HG03280 (cell line): ENCODE measurements around the gene CIBAR2.
"Not testable (repeated sequence)": the region's sequence is repeated elsewhere in the genome, so short reads cannot be mapped to it uniquely, and the experiment has no call there.

Experiments used
- ATAC-seq: cut with Tn5 transposase; IDR thresholded peaks from one replicate; pipeline ENCODE4 v1.9.1; 2021; ENCODE audit warnings: mild to moderate bottlenecking, moderate library complexity; ENCODE audit not compliant: unreplicated experiment

The CIBAR2 gene

DNA sequence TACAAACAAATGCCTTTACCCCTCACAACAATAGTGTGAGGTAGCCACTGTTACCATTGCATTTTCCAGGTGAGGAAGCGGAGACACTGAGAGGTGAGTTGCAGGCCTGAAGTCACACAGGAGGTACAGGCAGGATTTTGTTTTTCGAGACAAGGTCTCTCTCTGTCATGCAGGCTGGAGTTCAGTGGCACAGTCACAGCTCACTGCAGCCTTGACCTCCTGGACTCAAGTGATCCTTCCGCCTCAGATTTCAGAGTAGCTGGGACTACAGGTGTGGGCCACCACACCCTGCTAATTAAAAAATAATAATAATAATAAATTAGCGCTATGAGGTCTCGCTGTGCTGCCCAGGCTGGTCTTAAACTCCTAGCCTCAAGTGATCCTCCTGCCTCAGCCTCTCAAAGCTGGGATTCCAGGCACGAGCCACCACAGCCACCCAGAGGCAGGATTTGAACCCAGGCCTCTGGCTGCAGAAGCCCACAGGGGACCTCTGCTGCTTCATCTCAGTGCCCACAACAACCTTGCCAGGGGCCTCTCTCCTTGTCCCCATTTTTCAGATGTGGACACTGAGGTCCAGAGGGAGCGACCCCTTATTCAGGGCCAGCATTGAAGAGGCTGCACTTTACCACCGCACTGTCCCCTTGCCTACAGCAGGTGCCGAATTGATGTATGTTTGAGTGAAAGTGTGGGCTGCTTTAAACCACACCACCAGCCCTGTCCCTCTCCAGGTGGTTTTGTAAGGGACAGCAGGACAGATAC lies 16.0 kb upstream of the CIBAR2 start:
- no peak for ATAC-seq

GRCh38 chr16:85127379-85127723 lies 15.1 kb upstream of the CIBAR2 start:
- no peak for ATAC-seq

DNA sequence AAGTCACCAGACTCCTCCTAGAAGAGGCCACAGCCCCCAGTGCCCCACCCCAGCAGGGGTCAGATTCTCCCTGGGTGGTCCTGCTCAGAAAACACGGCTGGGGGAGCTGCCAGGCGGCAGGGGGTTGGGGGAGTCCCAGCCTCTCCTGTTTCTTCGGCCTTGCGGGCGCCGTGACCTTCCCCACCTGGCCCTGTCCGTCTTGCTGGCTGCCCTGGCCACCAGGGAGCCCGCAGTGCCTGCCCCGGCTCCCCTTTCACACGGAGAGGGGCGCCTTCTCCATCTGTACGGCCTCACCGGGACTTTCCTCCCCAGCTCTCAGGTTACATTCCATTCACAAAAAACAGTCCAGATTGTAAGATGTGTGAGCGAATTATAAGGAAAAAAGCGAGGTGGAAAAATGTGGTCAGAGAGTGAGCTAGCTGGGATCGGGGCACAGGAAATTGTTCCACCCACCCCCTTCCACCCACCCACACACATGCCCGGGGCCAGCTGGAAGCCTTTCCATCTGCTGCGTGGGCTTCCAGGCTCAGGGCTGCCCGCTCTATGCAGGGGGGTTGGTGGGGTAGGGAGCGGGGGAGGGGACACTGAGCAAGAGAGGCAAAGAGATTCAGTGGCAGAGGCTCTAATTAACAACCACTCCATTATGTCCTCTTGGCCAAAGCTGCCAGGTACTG lies 14.6 kb upstream of the CIBAR2 start:
- ATAC-seq = no peak

DNA sequence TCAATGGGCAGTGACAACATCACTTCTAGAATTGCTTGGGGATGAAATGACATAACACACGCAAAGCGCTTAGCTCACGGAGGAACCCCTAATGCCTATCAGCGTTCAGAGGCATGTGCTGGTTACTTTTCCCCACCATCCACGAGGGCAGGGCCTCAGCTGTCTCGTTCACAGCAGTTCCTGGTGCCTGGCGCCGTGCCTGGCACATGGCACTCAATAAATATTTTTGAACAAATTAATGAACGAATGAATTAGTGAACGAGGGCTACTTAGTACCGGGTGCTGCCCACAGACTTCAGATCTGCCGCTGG lies 14.1 kb upstream of the CIBAR2 start:
- no peak for ATAC-seq

DNA sequence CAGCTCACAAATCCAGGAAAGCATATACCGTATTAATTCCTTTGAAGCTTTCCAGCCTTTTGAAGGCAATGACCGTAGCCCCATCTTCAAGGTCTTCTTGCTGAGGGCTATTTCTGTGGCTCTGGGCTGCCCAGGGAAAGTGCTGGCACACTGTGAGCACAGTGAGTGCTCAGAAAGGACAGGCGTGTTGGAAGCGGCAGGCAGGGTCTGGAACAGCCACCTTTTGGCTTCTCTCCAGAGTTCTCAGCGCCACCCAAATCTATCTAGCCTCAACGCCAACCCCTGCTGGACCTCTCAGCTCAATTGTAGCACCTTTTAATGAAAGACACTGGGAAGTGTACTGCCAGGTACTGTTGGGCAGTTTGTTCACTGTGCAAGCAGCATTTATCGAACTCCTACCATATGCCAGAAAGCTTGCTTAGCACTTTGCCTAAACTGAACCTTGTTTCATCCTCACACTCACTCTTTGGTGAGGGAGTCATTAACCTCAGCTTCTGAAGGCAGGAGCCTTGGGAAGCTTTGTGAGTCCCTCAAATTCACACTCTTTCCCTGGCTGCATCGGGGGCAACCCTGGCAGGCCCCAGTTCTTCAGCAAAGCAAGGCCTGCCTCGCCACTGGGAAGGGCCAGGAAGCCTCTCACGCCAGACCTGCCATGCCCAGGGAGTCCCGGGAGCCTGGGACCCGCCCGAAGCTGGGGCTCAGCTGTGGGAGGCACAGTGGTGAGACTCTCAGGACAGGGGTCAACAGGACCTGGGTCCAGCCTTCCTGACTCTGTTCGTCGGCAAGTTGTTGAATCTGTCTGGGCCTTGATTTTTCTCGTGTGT lies 13.5 kb upstream of the CIBAR2 start:
- ATAC-seq = no peak

DNA sequence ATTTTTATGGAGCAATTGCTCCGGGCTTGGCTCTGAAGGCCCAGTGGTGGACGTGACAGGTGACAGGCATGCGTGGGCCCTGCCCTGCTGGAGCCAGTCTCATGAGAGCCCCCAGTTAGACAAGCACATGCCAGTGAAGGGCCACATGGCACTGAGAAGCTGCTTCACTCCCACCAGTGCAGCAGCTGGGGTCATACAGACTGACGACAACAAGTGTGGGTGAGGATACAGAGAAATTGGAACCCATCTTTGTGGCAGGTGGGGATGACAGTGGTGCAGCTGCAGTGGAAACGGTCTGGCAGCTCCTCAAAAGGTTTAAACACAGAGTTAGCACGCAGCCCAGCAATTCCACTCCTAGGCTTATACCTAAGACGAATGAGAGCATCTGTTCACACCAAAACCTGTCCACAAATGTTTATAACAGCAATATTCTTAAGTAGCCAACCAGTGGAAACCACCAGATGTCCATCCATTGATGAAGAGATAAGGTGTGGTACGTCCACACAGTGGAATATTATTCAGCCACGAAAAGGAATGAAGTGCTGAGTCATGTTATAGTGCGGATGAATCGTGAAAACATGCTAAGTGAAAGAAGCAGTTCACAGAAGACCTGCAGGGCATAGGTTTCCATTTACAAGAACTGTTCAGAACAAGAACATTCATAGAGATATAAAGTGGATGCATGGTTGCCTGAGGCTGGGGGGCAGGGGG lies 12.5 kb upstream of the CIBAR2 start:
- no peak for ATAC-seq

DNA sequence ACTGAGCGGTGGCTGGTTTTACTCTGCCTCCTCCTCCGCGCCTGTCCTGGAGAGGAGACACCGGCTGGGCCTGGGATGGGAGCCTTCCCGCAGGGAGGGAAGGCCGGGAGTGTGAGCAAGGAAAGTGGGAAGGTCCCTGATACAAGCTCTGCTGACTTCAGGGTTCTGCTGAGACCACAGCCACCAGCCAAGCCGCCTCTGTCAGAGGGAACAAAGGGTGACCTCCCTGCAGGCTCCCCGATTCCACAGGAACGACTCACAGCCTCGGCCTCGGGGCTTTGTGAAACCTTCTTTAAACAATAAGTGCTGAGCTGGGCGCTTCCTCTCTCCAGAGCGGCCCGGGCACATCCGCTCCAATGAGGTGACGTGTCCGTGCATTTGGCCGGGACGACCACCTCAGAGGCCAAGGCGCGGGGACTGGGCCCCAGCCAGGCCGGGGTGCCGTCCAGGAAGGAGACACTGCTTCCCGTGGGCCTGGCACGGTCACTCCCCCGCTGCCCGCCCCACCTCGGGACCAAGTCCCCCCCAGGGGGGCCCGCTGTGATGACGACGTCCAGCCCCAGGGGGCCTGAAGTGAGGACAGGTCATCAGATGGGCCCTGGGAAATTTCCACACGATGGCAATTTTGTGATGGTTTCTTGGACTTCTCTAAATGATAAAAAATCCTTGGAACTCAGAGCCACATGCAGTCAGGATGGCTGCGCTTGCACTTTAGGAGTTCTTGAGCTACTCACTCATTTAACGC lies 11.8 kb upstream of the CIBAR2 start:
- no peak for ATAC-seq

- ATAC-seq = not testable (repeated sequence)
These were observed 11.2 kb upstream of the CIBAR2 start for GRCh38 chr16:85123441-85123840.

DNA sequence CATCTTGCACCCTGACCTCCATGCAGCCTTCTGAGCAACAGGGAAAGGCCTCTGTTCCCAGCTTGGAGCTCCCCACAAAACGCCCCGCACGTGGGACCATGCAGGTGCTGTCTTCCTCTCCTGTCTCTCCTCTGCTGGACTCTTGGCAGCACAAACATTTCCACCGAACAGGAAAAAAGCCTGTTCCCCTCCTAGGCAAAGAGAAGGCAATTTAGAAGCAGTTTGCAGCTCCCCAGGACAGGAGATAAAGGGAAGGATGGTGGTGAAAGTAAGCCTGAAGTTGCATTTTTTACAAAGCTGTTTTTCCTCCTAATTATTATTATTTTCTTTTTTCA lies 7.7 kb upstream of the CIBAR2 start:
- no peak for ATAC-seq

GRCh38 chr16:85117418-85117817 lies 5.1 kb upstream of the CIBAR2 start:
- no peak for ATAC-seq

- ATAC-seq = peak; percentile 72
These were observed 2.8 kb upstream of the CIBAR2 start for GRCh38 chr16:85114909-85115567.

GRCh38 chr16:85113913-85114312 lies 1.6 kb upstream of the CIBAR2 start:
- no peak for ATAC-seq

DNA sequence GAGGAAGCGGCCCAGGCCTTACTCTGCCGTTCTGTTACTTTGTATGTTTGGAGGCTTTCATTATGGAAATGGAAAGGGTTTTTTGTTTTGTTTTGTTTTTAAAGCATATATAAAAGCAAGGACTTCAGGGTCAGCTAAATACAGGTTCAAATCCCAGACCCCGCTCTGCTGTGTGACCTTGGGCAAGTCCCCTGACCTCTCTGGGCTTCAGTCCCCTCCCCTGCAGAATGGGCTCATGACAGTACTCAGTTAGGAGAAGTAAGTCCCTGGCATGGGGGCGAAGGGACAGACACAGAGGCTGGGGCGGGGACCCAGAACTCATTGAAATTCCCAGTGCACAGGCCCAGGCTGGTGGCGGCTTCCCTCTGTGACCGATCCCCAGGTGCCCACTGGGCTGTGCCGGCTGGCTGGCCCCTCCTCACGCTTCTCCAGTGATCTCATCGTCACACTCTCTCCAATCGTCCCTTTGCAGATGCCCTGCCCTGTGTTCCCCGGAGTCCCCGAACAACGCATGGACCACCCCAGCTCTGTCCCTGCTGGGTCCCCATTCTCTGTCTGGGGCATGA lies 979 bp upstream of the CIBAR2 start:
- ATAC-seq = no peak

GRCh38 chr16:85111184-85111583 lies 1.1 kb downstream of the CIBAR2 start:
- ATAC-seq = no peak

DNA sequence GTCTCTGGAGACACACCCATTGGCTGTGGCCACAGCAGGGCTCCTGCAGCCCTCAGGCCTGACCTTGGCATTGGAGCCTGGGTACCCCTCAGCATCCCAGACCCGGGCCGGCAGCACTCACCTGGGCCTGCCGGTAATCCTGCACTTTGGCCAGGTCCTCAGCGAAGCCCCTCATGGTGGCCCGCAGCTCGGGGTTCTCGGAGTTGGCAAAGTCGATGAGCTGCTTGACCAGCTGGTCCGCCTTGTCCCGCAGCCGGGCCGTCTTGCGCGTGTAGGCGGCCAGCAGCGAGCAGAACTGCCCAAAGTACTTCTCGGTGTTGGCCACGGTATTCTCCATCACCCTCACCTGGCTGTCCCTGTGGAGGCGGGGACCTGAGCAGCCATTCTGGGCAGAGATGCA lies 2.2 kb downstream of the CIBAR2 start:
- no peak for ATAC-seq

DNA sequence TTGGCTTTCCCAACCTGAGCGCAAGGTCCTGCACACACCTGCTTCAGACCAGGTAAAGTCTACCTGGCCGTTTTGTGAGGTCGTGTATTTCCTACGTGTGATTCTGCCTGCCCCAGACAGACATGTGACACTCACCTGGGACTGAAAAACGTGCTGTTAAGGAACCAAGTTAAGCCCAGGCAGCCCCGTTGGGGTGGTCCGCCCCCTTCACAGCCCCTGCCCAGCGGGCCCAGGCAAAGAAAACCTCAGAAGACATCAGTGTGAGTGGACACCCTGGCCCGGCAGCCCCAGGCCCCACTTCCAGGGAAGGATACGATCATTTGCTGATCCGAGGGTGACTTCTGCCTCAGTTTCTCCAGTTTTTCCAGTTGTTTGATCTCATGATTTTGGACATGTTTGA lies 4.7 kb downstream of the CIBAR2 start:
- no peak for ATAC-seq

DNA sequence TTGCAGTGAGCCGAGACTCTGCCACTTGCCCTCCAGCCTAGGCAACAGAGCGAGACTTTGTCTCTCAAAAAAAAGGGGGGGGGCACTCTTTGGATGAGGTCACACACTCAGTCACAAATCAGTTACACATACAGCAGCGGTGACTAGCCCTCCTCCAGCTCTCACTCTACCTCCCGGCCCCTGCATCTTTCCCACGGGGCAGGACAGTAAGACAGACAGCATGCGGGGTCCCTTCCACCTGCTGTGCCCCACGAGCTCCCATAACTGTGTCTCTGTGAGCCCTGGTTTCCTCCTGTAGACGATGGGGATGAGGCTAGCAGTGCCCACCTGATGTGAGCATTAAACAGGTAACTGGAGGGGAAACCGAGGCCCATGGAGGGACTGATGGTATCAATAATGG lies 5.2 kb downstream of the CIBAR2 start:
- no peak for ATAC-seq

- ATAC-seq = no peak
These were observed 6.8 kb downstream of the CIBAR2 start for GRCh38 chr16:85105475-85105874.

DNA sequence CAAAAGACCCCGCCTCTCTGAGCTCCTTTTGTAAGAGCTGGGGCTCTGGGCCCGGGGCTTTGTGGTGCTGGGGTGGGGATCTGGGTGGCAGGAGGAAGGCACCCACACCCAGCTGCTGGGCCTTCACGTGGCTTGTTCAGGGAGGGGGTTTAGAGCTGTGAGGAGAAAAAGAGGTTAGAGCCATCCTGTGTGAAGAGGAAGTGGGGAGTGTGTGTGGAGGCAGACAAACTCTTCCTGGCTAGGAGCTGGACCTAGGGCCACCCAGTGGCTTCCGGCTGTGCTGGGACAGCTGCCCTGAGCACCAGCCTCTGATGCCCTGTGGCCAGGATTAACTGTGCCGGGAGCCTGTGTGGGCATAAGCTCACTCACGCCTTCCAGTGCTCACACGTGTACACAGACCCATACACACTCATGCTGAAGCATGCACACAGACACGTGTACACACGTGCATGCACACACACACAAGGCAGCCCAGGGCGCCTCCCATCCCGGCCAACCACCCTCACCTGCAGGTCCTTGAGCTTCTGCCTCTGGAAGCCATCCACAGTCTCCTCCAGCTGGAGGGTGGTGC lies 7.4 kb downstream of the CIBAR2 start:
- no peak for ATAC-seq

GRCh38 chr16:85104147-85104546 lies 8.1 kb downstream of the CIBAR2 start:
- ATAC-seq = no peak
